Neural progenitor cell (in vitro differentiated cells): Measurements from ENCODE around the gene BIK. TPM values are rescaled to one million over a fixed set of nuclear protein-coding genes. Genes with fewer than 3 reads are reported as not detected.

Experiments
- DNase-seq: peaks from one replicate; pipeline ENCODE4 v3.0.0-alpha.2; 2016; ENCODE audit warnings: low spot score
- H2AFZ ChIP-seq: fragments of 200-600 bp; sonication (generic); replicated peaks from 2 replicates; pipeline ENCODE4 v1.6.1; 2016; ENCODE audit warnings: antibody characterized with exemption
- H3F3A ChIP-seq: fragments of 200-600 bp; sonication (generic); 2 replicates; pipeline ENCODE4 v1.6.1; 2016; ENCODE audit warnings: antibody characterized with exemption, low read depth
- H3K27ac ChIP-seq: fragments of 200-600 bp; sonication (generic); 2 replicates; pipeline ENCODE4 v1.5.1; 2016; ENCODE audit warnings: mild to moderate bottlenecking
- H3K27me3 ChIP-seq: fragments of 200-600 bp; sonication (generic); 2 replicates; pipeline ENCODE4 v1.6.1; 2016; ENCODE audit warnings: mild to moderate bottlenecking, moderate library complexity
- H3K36me3 ChIP-seq: fragments of 200-600 bp; sonication (generic); 2 replicates; pipeline ENCODE4 v1.5.1; 2016
- H3K4me1 ChIP-seq: fragments of 200-600 bp; sonication (generic); 2 replicates; pipeline ENCODE4 v1.6.1; 2016; ENCODE audit warnings: mixed run types
- H3K4me2 ChIP-seq: fragments of 200-600 bp; sonication (generic); 2 replicates; pipeline ENCODE4 v1.6.1; 2016
- H3K4me3 ChIP-seq: fragments of 200-600 bp; sonication (generic); 2 replicates; pipeline ENCODE4 v1.5.1; 2016
- H3K79me2 ChIP-seq: fragments of 200-600 bp; sonication (generic); 2 replicates; pipeline ENCODE4 v1.6.1; 2016; ENCODE audit warnings: low read depth
- H3K9ac ChIP-seq: fragments of 200-600 bp; sonication (generic); 2 replicates; pipeline ENCODE4 v1.6.1; 2016
- H3K9me3 ChIP-seq: fragments of 200-600 bp; sonication (generic); 2 replicates; pipeline ENCODE4 v1.5.1; 2016; ENCODE audit warnings: low read depth
- H4K20me1 ChIP-seq: fragments of 200-600 bp; sonication (generic); 2 replicates; pipeline ENCODE4 v1.6.1; 2016; ENCODE audit warnings: low read depth
- H3K27ac Mint-ChIP-seq: 3 replicates; pipeline ENCODE4 v1.8.0; 2021; ENCODE audit warnings: mixed read lengths
- H3K27me3 Mint-ChIP-seq: 2 replicates; pipeline ENCODE4 v1.8.0; 2022; ENCODE audit warnings: low read depth, mild to moderate bottlenecking, inconsistent platforms, moderate library complexity, mixed read lengths; ENCODE audit not compliant: insufficient read depth
- H3K36me3 Mint-ChIP-seq: 3 replicates; pipeline ENCODE4 v1.8.0; 2021; ENCODE audit warnings: mixed read lengths
- H3K4me1 Mint-ChIP-seq: 3 replicates; pipeline ENCODE4 v1.8.0; 2021; ENCODE audit warnings: mixed read lengths
- H3K4me3 Mint-ChIP-seq: 3 replicates; pipeline ENCODE4 v1.8.0; 2021; ENCODE audit warnings: mild to moderate bottlenecking, moderate library complexity, mixed read lengths
- H3K9me3 Mint-ChIP-seq: 3 replicates; pipeline ENCODE4 v1.8.0; 2020; ENCODE audit warnings: mixed read lengths
- EZH2 ChIP-seq: fragments of 200-600 bp; sonication (generic); IDR thresholded peaks from 2 replicates; pipeline ENCODE4 v1.6.1; 2017; ENCODE audit warnings: antibody characterized with exemption, mild to moderate bottlenecking, moderate library complexity
- EZH2phosphoT487 ChIP-seq: fragments of 200-600 bp; sonication (generic); IDR thresholded peaks from 2 replicates; pipeline ENCODE4 v1.6.1; 2017; ENCODE audit warnings: antibody characterized with exemption
- total RNA-seq: library from RNA; depleted of rRNA; stranded (reverse); fragments of >200 nt; gene quantifications from 2 replicates; pipeline ENCODE4 v1.2.3, GENCODE V29; 2015; ENCODE audit warnings: low replicate concordance
- TF ChIP-seq, protein P1 (sequence below): fragments of 200-600 bp; sonication (generic); IDR thresholded peaks from 2 replicates; pipeline ENCODE4 v1.5.1; 2017; ENCODE audit warnings: antibody characterized with exemption, mild to moderate bottlenecking

Gene BIK
- total RNA-seq, 1 donor from 2014 or later: 2.2 TPM

GRCh38 chr22:43110927-43111623, 525 bp downstream of the BIK start:
- H3K4me3 Mint-ChIP-seq: peak overlapping the region; percentile 82
- H3K9me3 Mint-ChIP-seq: no peaks in the 10 kb centered on the region
- peaks cover 19% of the 10 kb centered on the region for H3K4me1 Mint-ChIP-seq
- Histone ChIP-seq H4K20me1 (peaks cover 22% of the 10 kb centered on the region), H3K27ac (no peak overlapping the region), H3K27me3 (peaks cover 79% of the 10 kb centered on the region), H3K79me2 (no peaks in the 10 kb centered on the region), H3K4me2 (peak overlapping the region; percentile 91), H3F3A (peaks cover 36% of the 10 kb centered on the region), H3K4me3 (peak overlapping the region; percentile 57), H3K4me1 (peaks cover 16% of the 10 kb centered on the region), H3K9me3 (no peaks in the 10 kb centered on the region), H3K9ac (no peak overlapping the region), H2AFZ (peak overlapping the region; percentile 76), H3K36me3 (no peaks in the 10 kb centered on the region)
- no peak overlapping the region for H3K27ac Mint-ChIP-seq
- peak; percentile 58 for DNase-seq
- no peaks in the 10 kb centered on the region for H3K36me3 Mint-ChIP-seq
- H3K27me3 Mint-ChIP-seq: peaks cover 47% of the 10 kb centered on the region
- TF ChIP-seq EZH2 (peak; percentile 84), EZH2phosphoT487 (no peak)
- TF ChIP-seq, protein P1, sequence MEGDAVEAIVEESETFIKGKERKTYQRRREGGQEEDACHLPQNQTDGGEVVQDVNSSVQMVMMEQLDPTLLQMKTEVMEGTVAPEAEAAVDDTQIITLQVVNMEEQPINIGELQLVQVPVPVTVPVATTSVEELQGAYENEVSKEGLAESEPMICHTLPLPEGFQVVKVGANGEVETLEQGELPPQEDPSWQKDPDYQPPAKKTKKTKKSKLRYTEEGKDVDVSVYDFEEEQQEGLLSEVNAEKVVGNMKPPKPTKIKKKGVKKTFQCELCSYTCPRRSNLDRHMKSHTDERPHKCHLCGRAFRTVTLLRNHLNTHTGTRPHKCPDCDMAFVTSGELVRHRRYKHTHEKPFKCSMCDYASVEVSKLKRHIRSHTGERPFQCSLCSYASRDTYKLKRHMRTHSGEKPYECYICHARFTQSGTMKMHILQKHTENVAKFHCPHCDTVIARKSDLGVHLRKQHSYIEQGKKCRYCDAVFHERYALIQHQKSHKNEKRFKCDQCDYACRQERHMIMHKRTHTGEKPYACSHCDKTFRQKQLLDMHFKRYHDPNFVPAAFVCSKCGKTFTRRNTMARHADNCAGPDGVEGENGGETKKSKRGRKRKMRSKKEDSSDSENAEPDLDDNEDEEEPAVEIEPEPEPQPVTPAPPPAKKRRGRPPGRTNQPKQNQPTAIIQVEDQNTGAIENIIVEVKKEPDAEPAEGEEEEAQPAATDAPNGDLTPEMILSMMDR: no peak

DNA sequence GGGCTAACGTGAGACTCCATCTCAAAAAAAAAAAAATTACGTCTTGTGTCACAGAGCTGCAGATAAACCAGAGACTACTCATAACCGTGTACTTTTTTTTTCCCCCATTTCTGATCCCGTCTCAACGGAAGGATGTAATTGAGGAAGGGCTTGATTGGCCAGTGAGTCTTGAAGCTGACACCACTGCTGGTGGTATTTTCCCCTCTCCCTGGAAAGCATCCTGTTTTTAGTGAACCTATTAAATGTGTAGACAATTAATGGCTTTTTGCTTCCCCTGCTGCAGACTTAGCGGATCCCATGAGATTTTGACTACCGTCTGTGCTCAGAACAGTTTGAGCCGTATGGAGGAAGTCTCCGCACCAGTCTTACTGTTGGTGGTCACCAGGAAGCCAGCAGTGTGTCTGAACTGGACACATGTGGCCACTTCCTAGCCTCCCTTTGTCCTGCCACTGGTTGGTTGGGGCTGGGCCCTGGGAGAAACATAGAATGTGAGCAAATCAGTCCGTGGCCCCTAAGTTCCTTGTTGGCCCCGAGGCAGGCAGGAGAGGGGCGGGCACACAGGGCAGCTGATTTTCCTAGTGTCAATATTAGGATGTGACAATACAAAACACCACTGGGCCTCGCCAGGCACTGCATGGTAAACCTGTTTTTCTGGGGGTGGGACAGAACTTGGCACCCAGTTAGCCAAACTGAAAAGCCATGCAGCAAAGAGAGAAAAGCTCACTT, 3.1 kb downstream of the BIK start:
- Mint-ChIP-seq H3K36me3 (peaks cover 2% of the 10 kb centered on the region), H3K9me3 (no peaks in the 10 kb centered on the region), H3K4me1 (peaks cover 23% of the 10 kb centered on the region), H3K4me3 (peak overlapping the region; percentile 58), H3K27ac (no peak overlapping the region), H3K27me3 (peaks cover 40% of the 10 kb centered on the region)
- Histone ChIP-seq H3K9me3 (no peaks in the 10 kb centered on the region), H3K79me2 (no peaks in the 10 kb centered on the region), H3K36me3 (no peaks in the 10 kb centered on the region), H3K9ac (no peak overlapping the region), H3K27ac (no peak overlapping the region), H3K4me3 (no peak overlapping the region), H4K20me1 (peaks cover 22% of the 10 kb centered on the region), H3K4me1 (peaks cover 23% of the 10 kb centered on the region), H3F3A (peaks cover 34% of the 10 kb centered on the region), H2AFZ (no peak overlapping the region), H3K4me2 (no peak overlapping the region), H3K27me3 (peaks cover 73% of the 10 kb centered on the region)
- no peak for DNase-seq
- TF ChIP-seq EZH2phosphoT487: no peak
- no peak for TF ChIP-seq EZH2
- TF ChIP-seq, protein P1: no peak

- Mint-ChIP-seq H3K27ac (no peak overlapping the region), H3K27me3 (peaks cover 31% of the 10 kb centered on the region), H3K4me3 (no peak overlapping the region), H3K36me3 (peaks cover 2% of the 10 kb centered on the region), H3K9me3 (no peaks in the 10 kb centered on the region), H3K4me1 (peaks cover 28% of the 10 kb centered on the region)
- Histone ChIP-seq H3K4me1 (peaks cover 18% of the 10 kb centered on the region), H2AFZ (no peak overlapping the region), H3K9me3 (no peaks in the 10 kb centered on the region), H3F3A (peaks cover 23% of the 10 kb centered on the region), H3K4me3 (no peak overlapping the region), H3K27me3 (peaks cover 60% of the 10 kb centered on the region), H4K20me1 (peaks cover 14% of the 10 kb centered on the region), H3K27ac (no peak overlapping the region), H3K36me3 (no peaks in the 10 kb centered on the region), H3K4me2 (no peak overlapping the region), H3K79me2 (no peaks in the 10 kb centered on the region), H3K9ac (no peak overlapping the region)
- TF ChIP-seq EZH2 (no peak), EZH2phosphoT487 (no peak)
- no peak for DNase-seq
These were observed 4.4 kb downstream of the BIK start for GRCh38 chr22:43114958-43115357.

DNA sequence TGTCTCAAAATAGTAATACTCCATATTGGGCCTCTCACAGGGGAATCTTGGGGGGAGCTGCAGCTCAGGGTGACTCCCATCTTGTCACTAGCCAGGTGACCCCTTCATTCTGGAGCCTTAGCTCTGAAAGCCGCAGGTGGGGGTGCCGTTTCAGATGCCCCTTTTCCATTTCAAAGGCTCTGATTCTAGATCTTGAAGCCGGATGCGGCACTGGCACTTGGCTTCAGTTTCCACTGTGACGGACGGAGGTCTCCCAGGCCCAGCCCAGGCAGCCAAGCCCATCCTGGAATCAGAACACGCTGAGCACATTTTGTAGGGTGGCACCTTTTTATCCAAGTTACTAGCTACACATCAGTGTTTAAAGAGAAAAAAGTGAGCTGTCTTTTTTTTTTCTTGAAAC, 6.4 kb downstream of the BIK start:
- Histone ChIP-seq H3F3A (peaks cover 5% of the 10 kb centered on the region), H3K9me3 (no peaks in the 10 kb centered on the region), H3K4me1 (peaks cover 8% of the 10 kb centered on the region), H3K27ac (no peak overlapping the region), H3K9ac (no peak overlapping the region), H3K36me3 (no peaks in the 10 kb centered on the region), H3K4me2 (no peak overlapping the region), H2AFZ (no peak overlapping the region), H4K20me1 (peaks cover 6% of the 10 kb centered on the region), H3K79me2 (no peaks in the 10 kb centered on the region), H3K4me3 (no peak overlapping the region), H3K27me3 (peaks cover 40% of the 10 kb centered on the region)
- Mint-ChIP-seq H3K27me3 (peaks cover 22% of the 10 kb centered on the region), H3K9me3 (no peaks in the 10 kb centered on the region), H3K4me1 (peaks cover 22% of the 10 kb centered on the region), H3K4me3 (no peak overlapping the region), H3K27ac (no peak overlapping the region), H3K36me3 (peaks cover 2% of the 10 kb centered on the region)
- no peak for DNase-seq
- TF ChIP-seq EZH2phosphoT487 (no peak), EZH2 (no peak)
- TF ChIP-seq, protein P1: no peak
